ENCODE measurements around the gene GNB3.

The GNB3 gene

GRCh38 chr12:6824085-6824775 is 16.5 kb upstream of the GNB3 start:
- H3K27ac ChIP-seq: no peak overlapping the region
- TF ChIP-seq CTCF (IDR thresholded peaks at IDR 0.05) (peak; percentile 23; the same call in 1 of the 2 replicates), ZFX (IDR thresholded peaks at IDR 0.05; ENCODE audit: borderline replicate concordance) (no peak)

- peak overlapping the region; percentile 92 for H3K27ac ChIP-seq
- TF ChIP-seq ZFX (IDR thresholded peaks at IDR 0.05; ENCODE audit: borderline replicate concordance): no peak
- TF ChIP-seq CTCF (IDR thresholded peaks at IDR 0.05): no peak
Measured at GRCh38 chr12:6824901-6825381, 15.8 kb upstream of the GNB3 start.

- no peak for TF ChIP-seq ZFX (IDR thresholded peaks at IDR 0.05; ENCODE audit: borderline replicate concordance)
- TF ChIP-seq CTCF (IDR thresholded peaks at IDR 0.05): peak; percentile 99
- peak overlapping the region; percentile 92 for H3K27ac ChIP-seq
Measured at GRCh38 chr12:6825398-6826124, 15.2 kb upstream of the GNB3 start.

GRCh38 chr12:6826125-6826733 is 14.5 kb upstream of the GNB3 start:
- TF ChIP-seq CTCF (IDR thresholded peaks at IDR 0.05) (no peak), ZFX (IDR thresholded peaks at IDR 0.05; ENCODE audit: borderline replicate concordance) (no peak)
- H3K27ac ChIP-seq: peak overlapping the region; percentile 92

GRCh38 chr12:6826734-6827436 is 13.8 kb upstream of the GNB3 start:
- TF ChIP-seq ZFX (IDR thresholded peaks at IDR 0.05; ENCODE audit: borderline replicate concordance) (no peak), CTCF (IDR thresholded peaks at IDR 0.05) (no peak)
- peak overlapping the region; percentile 92 for H3K27ac ChIP-seq

- no peak for TF ChIP-seq CTCF (IDR thresholded peaks at IDR 0.05)
- TF ChIP-seq ZFX (IDR thresholded peaks at IDR 0.05; ENCODE audit: borderline replicate concordance): no peak
- peak overlapping the region; percentile 92 for H3K27ac ChIP-seq
Measured at GRCh38 chr12:6827437-6827911, 13.3 kb upstream of the GNB3 start.
